ENCODE data around the gene FAF1.

GRCh38 chr1:50970509-50970887 lies 10.4 kb upstream of the FAF1 start:
- TF ChIP-seq EP300 (IDR thresholded peaks at IDR 0.05) (no peak), CTCF (IDR thresholded peaks at IDR 0.05) (no peak), POLR2A (IDR thresholded peaks at IDR 0.05) (no peak)

Data from ovary (tissue), 3 donors.